HG02943 (cell line): Measurements from ENCODE around the gene KDM4D.
"Not testable (repeated sequence)": the region's sequence is repeated elsewhere in the genome, so short reads cannot be mapped to it uniquely, and the experiment has no call there.

Experiments used
- ATAC-seq: cut with Tn5 transposase; IDR thresholded peaks from one replicate; pipeline ENCODE4 v1.9.1; 2021; ENCODE audit warnings: mild to moderate bottlenecking, low read depth, moderate library complexity; ENCODE audit not compliant: unreplicated experiment

KDM4D gene

DNA sequence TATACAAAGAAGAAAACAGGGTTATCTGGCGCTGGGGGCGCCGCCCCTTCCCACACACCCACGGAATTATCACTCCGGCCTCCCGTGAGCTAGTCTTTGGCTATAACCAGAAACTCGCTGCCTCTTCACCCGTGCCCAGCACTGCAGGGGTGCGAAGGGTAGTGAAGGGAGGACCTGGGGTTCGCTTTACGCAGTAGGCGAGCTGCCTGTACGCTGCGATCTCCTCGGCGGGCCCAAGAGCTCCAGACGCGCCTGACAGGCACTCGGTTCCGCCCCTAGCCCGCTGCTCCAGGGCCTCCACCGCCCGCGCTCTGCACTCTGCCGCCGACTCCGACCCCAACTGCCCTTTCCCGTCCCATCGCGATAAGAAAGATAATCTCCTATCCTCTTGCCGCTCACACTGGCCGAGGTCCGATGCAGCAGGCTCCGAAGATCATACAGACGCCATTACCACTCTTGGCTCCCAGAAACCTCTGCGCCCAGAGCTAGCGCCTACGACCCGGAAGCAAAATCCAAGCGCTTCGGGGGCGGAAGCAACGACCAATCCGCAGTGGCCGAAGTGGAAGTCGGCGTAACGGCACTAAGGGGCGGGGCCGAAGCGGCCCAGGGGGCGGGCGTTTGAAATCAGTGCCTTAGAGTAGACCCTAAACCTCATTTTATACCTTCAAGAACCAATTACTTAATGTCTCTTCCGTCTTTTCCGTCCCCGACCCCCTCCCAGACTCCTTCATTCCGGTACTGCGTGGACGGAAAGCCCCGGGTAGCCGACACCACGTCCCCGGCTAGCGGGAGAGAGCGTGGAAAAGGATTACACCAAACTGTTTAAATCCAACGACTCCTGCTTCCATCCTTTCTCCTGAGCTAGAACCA is at the start of gene KDM4D, which contains the start of gene CWC15:
Gene KDM4D, plus strand, starts transcription at position 611 of the 870 bp plus-strand sequence. CDS start 23,664 bp downstream, outside the sequence.
Gene CWC15, minus strand, starts transcription at position 458 of the 870 bp plus-strand sequence. CDS start 1,371 bp downstream, outside the sequence.
- peak; percentile 100 for ATAC-seq

DNA sequence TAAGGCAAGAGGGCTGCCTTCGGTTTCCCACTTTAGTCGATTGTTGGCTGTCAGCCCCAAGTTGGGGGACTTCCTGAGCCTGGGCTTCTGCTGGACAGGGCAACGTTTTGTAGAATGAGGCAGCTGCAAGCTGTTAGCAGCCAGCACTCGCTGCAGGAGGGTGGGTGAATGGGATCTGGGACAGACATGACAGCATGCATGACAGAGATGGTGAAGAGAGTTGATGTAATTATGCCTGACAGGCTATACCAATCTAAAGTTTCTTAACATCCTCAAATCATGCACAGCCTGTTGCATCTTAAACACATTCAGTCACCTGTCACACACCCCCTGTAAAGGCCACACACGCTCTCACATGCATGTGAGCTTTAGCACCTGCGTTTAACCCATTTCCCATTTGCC is 49.3 kb upstream of the KDM4D start:
- ATAC-seq: no peak

- no peak for ATAC-seq
These were observed 48.9 kb upstream of the KDM4D start for GRCh38 chr11:94924612-94925011.

DNA sequence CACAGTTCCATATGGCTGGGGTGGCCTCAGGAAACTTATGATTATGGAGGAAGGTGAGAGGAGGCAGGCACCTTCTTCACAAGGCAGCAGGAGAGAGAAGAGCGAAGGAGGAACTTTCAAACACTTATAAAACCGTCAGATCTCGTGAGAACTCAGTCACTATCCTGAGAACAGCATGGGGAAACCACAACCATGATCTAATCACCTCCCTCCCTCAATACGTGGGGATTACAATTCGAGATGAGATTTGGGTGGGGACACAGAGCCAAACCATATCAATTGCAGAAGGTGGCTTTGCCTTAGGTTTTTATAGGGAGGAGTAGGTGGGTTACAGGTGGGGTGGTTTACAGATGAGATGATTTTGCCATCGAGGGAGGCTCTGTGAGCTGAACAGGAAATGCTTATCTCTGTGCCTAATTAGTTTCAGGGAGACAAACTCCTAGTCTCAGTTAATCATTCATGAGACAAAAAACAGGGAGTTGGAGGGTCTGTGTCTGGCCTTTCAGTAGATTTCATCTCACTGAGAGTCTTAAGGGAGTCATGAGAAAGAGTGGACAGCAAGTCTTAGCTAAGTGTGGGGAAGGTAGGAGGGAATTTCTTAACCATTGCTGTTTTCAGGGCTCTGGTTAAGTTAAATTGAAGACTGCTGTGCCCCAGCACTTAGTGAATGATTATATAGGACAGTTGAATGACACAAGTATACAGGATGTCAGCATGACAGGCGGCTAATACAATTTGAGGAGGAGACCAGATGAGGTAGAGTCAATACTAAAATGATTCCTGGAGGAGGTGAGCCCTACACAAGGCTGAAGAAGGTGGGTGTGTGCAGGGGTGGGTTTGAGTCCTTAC is 47.9 kb upstream of the KDM4D start:
- ATAC-seq: peak; percentile 78

DNA sequence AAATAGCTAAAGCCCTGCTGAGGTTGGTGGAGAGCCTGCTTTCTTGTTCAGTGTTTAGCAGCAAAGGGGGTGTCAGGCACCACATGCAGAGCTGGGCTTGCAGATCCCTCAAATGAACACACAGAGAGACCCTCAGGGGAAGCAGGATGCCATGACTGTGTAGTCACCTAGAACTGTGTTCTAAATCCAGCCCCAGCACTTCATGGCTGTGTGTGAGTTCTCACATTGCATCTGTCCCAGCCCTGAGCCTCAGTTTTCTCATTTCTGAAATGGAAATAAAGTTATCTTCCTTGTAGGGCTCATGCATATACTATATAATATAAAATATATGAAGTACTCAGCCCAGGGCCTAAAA is 47.3 kb upstream of the KDM4D start:
- ATAC-seq: peak; percentile 30

- ATAC-seq: no peak
These were observed 46.7 kb upstream of the KDM4D start for GRCh38 chr11:94926698-94927237.

DNA sequence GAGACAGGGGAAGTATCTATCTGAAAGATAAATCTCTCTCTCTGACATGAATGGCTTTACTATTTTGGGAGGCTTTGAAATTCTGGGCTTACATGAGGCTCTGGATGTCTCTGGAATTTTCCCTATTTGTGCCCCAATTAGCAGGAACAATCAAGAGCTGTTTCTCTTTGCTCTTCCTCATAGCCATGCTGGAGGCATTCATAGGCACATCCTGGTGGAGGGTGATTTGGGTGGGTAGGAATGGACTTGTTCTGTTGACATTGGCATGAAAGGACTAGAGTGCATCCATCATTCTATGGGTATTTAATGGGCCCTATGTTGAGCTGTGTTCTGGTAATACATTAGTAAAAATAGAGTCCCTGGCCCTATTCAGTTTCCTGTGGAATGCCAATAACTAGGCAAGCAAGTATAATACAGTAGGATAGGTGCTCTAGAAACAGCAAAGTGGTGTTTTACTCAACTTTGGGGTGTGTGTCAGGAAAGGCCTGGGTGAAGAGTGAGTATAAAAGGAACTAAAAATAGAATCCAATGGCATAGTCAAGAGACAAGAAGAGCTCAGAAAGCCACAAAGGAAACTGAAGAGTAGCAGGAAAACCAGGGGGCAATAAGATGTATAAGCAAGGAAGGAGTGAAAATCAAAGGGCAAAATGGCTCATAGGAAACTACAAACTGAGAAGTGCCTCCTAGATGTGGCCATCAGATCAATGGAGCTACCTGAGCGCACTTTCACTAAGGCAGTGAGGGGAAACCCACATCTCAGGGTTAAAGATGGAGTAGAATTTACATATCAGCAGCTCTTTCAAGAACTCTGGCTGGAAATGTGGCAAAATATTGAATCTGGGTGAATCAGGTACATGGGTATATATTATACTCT is 45.2 kb upstream of the KDM4D start:
- no peak for ATAC-seq

DNA sequence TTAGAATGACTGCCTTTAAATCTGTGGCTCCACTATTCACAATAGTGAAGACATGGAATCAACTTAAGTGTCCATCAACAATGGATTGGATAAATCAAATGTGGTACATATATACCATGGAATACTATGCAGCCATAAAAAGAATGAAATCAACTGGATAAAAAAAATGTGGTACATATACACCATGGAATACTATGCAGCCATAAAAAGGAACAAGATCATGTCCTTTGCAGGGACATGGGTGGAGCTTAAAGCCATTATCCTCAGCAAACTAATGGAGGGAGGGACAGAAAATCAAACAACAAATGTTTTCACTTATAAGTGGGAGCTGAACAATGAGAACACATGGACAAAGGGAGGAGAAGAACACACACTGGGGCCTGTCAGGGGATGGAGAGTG is 41.4 kb upstream of the KDM4D start:
- not testable (repeated sequence) for ATAC-seq

GRCh38 chr11:94932503-94932902 is 41.0 kb upstream of the KDM4D start:
- no peak for ATAC-seq

- no peak for ATAC-seq
These were observed 40.0 kb upstream of the KDM4D start for GRCh38 chr11:94933223-94934130.

- no peak for ATAC-seq
These were observed 39.1 kb upstream of the KDM4D start for GRCh38 chr11:94934362-94934761.

DNA sequence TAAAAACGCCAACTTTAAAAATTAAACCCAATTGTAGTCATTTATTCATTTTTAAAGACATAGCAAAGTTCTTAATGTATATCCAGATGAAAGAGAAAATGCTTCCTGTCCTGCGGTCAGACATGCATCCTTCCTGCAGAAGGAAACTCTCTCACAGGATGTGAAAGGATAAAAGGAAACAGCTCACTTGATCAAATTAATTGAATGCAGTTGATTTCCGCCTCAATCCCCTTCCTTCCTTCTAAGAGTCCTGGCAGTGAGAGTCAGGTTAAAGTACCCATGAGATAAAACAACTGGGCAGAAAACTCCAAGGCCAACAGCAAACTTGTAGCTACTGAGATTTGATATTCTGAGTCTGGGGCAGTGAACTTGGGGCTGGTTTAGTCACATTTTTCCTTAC is 38.7 kb upstream of the KDM4D start:
- no peak for ATAC-seq

DNA sequence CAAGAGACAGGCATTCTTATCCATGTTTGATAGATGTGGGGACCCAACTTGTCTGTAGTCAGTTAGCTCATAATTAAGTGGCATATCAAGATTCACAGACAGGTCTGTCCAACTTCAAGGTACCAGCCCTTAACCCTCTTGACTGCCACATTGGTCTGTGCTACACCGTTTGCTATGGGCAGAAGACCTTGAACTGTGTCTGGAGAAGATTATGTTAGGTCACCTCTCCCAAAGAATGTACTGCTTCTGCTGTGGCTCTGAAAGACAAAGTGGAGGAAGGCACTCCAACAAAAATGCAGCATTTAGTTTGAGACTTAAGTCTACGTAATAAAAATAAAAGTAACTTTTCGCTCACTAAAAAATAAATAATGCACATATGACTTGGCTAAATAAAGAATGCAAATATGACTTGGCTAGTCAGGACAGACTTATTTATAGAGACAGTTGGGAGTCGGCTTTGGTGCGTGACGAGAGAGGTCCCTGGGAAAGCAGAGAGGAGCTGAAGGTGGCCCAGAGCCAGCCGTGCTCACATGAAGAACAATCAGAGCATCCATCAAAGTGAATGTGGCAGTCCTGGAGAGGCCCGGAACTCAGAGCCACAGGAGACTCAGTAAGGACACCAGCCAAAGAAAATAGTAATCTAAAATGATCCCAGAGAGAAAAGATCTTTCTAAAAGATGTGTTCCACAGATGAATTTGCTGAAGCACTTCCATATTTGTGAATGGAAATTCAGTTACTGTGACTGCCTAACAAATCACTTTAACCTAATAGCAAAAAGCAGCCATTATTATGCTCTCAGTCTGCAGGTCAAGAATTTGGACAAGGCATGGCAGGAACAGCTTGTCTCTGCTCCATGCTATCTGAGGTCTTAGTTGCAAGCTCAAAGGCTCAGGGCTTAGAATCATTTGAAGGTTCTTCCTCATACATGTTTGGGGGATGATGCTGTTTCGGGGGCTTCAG is 35.1 kb upstream of the KDM4D start:
- ATAC-seq: no peak

GRCh38 chr11:94939346-94939745 is 34.2 kb upstream of the KDM4D start:
- ATAC-seq: no peak

GRCh38 chr11:94941131-94941530 is 32.4 kb upstream of the KDM4D start:
- ATAC-seq: no peak

- no peak for ATAC-seq
These were observed 26.7 kb upstream of the KDM4D start for GRCh38 chr11:94946812-94947211.

GRCh38 chr11:94948070-94948617 is 25.4 kb upstream of the KDM4D start:
- ATAC-seq: no peak

- ATAC-seq: no peak
These were observed 18.8 kb upstream of the KDM4D start for GRCh38 chr11:94954753-94955152.
